Keratinocyte (primary cell): ENCODE data around the gene E2F1. TPM values are rescaled to one million over a fixed set of nuclear protein-coding genes. Genes with fewer than 3 reads are reported as not detected.

ENCODE experiments used
- DNase-seq: peaks from one replicate; pipeline ENCODE4 v3.0.0-alpha.2; 2011; ENCODE audit warnings: low read depth, missing footprints, low spot score
- FAIRE-seq: peaks from 2 replicates; lab custom pipeline; 2011; peaks lifted over from hg19 to GRCh38; lab: Jason Lieb, UNC
- H2AFZ ChIP-seq: 2 replicates; pipeline ENCODE4 v1.6.0; 2012; ENCODE audit warnings: low read length, control low read depth, inconsistent platforms; ENCODE audit not compliant: control insufficient read depth
- H3K27ac ChIP-seq: 2 replicates; pipeline ENCODE4 v1.5.1; 2011; ENCODE audit warnings: low read length; ENCODE audit not compliant: control insufficient read depth, insufficient read depth
- H3K27me3 ChIP-seq: 3 replicates; pipeline ENCODE4 v1.6.0; 2011; ENCODE audit warnings: low read length; ENCODE audit not compliant: control insufficient read depth, insufficient read depth; ENCODE audit errors: extremely low read depth
- H3K36me3 ChIP-seq, 2 experiments: 2 replicates in 1 of 2; 3 replicates in 1 of 2; pipeline ENCODE4 v1.5.1; 2011; ENCODE audit warnings: low read length in 2 of 2, mild to moderate bottlenecking in 1 of 2; ENCODE audit not compliant: control insufficient read depth in 2 of 2, insufficient read depth in 2 of 2; ENCODE audit errors: extremely low read depth in 1 of 2
- H3K4me1 ChIP-seq: 3 replicates; pipeline ENCODE4 v1.5.1; 2011; ENCODE audit warnings: low read length; ENCODE audit not compliant: control insufficient read depth, insufficient read depth; ENCODE audit errors: extremely low read depth
- H3K4me2 ChIP-seq: 3 replicates; pipeline ENCODE4 v1.6.0; 2011; ENCODE audit warnings: low read depth, low read length; ENCODE audit not compliant: control insufficient read depth, insufficient read depth; ENCODE audit errors: extremely low read depth
- H3K4me3 ChIP-seq, 3 experiments: fragments of 200-600 bp in 1 of 3; sonication (generic) in 1 of 3; 2 replicates in 2 of 3; 3 replicates in 1 of 3; pipeline ENCODE4 v1.5.1; 2011 to 2016; ENCODE audit warnings: low read length in 3 of 3, mild to moderate bottlenecking in 3 of 3, control low read depth in 2 of 3, inconsistent platforms in 1 of 3, low read depth in 1 of 3, mixed read lengths in 1 of 3, mixed run types in 1 of 3, moderate library complexity in 1 of 3; ENCODE audit not compliant: control insufficient read depth in 2 of 3, insufficient read depth in 2 of 3; ENCODE audit errors: extremely low read depth in 1 of 3
- H3K79me2 ChIP-seq: 2 replicates; pipeline ENCODE4 v1.6.0; 2012; ENCODE audit warnings: low read length; ENCODE audit not compliant: control insufficient read depth, insufficient read depth
- H3K9ac ChIP-seq: 3 replicates; pipeline ENCODE4 v1.6.0; 2011; ENCODE audit warnings: low read length; ENCODE audit not compliant: control insufficient read depth, insufficient read depth; ENCODE audit errors: extremely low read depth
- H3K9me1 ChIP-seq: 3 replicates; pipeline ENCODE4 v1.6.0; 2011; ENCODE audit warnings: low read length; ENCODE audit not compliant: control insufficient read depth, insufficient read depth; ENCODE audit errors: extremely low read depth
- H3K9me3 ChIP-seq: 2 replicates; pipeline ENCODE4 v1.5.1; 2012; ENCODE audit warnings: low read depth, low read length; ENCODE audit not compliant: control insufficient read depth
- H4K20me1 ChIP-seq: 3 replicates; pipeline ENCODE4 v1.6.0; 2011; ENCODE audit warnings: low read length; ENCODE audit not compliant: control insufficient read depth, insufficient read depth; ENCODE audit errors: extremely low read depth
- EZH2 ChIP-seq: IDR thresholded peaks from one replicate; pipeline ENCODE4 v1.6.1; 2012; ENCODE audit warnings: inconsistent platforms, mild to moderate bottlenecking, low read length, moderate library complexity
- dilution Hi-C: fragments of 300-500 bp; cut with MboI; formaldehyde crosslinking; loops from one replicate; pipeline ENCODE4 v1.7.0; 2020; ENCODE audit warnings: low sequenced_read_pairs; ENCODE audit not compliant: extremely low pct_ligation_motif_present
- polyA plus RNA-seq, 5 experiments: library from polyadenylated mRNA; depleted of rRNA in 3 of 5; stranded (reverse) in 3 of 5; stranded (forward) in 1 of 5; unstranded in 1 of 5; fragments of >200 nt; gene quantifications; 1 replicate in 1 of 5; 2 replicates in 3 of 5; 3 replicates in 1 of 5; pipeline versions ENCODE4 v1.2.1 to v1.2.3, GENCODE V29; 2011 to 2012; ENCODE audit warnings: missing spikeins in 2 of 5, low read depth in 1 of 5, low replicate concordance in 1 of 5
- TF ChIP-seq, protein P1 (sequence below), 3 experiments: IDR thresholded peaks in 1 of 3; conservative IDR thresholded peaks in 1 of 3; optimal IDR thresholded peaks in 1 of 3; 2 replicates in 2 of 3; 3 replicates in 1 of 3; pipeline versions ENCODE3 to v1.5.1; 2011; ENCODE audit warnings: low read length in 3 of 3, mild to moderate bottlenecking in 3 of 3, moderate library complexity in 2 of 3, control low read depth in 1 of 3, inconsistent platforms in 1 of 3; ENCODE audit not compliant: insufficient read depth in 2 of 3; ENCODE audit errors: extremely low read depth in 1 of 3

The E2F1 gene
- polyA plus RNA-seq, 1 donor (not counting 4 experiments of a cell fraction or from before 2014, with no cell fraction given), result 2.8 TPM

- Histone ChIP-seq H3K4me1 (peaks cover 21% of the 10 kb centered on the region), H3K4me2 (no peak overlapping the region), H2AFZ (no peak overlapping the region), H3K36me3 (no peaks in the 10 kb centered on the region), H3K9me1 (peaks cover 3% of the 10 kb centered on the region), H3K9me3 (no peaks in the 10 kb centered on the region), H4K20me1 (peaks cover under 1% of the 10 kb centered on the region), H3K27ac (no peak overlapping the region), H3K27me3 (no peaks in the 10 kb centered on the region), H3K79me2 (no peaks in the 10 kb centered on the region), H3K4me3 (no peak overlapping the region), H3K9ac (no peak overlapping the region)
- no peak for FAIRE-seq
- dilution Hi-C loops, result no loop called here
- no peak for TF ChIP-seq EZH2
- TF ChIP-seq, protein P1, sequence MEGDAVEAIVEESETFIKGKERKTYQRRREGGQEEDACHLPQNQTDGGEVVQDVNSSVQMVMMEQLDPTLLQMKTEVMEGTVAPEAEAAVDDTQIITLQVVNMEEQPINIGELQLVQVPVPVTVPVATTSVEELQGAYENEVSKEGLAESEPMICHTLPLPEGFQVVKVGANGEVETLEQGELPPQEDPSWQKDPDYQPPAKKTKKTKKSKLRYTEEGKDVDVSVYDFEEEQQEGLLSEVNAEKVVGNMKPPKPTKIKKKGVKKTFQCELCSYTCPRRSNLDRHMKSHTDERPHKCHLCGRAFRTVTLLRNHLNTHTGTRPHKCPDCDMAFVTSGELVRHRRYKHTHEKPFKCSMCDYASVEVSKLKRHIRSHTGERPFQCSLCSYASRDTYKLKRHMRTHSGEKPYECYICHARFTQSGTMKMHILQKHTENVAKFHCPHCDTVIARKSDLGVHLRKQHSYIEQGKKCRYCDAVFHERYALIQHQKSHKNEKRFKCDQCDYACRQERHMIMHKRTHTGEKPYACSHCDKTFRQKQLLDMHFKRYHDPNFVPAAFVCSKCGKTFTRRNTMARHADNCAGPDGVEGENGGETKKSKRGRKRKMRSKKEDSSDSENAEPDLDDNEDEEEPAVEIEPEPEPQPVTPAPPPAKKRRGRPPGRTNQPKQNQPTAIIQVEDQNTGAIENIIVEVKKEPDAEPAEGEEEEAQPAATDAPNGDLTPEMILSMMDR (optimal IDR thresholded peaks at IDR 0.05 in 1 of 3, IDR thresholded peaks at IDR 0.05 in 1 of 3, conservative IDR thresholded peaks at IDR 0.05 in 1 of 3; ENCODE audit: extremely low read depth in 1 of 3, insufficient read depth in 2 of 3, low read length in 3 of 3), result peak; percentile 77 to 84 (median 81)
- no peak for DNase-seq
These were observed 32.8 kb downstream of the E2F1 start for GRCh38 chr20:33653218-33653899.

GRCh38 chr20:33651562-33652048 lies 34.6 kb downstream of the E2F1 start:
- Histone ChIP-seq H3K36me3 (no peaks in the 10 kb centered on the region), H3K27me3 (no peaks in the 10 kb centered on the region), H3K4me1 (peaks cover 35% of the 10 kb centered on the region), H3K4me3 (no peak overlapping the region), H4K20me1 (peaks cover 3% of the 10 kb centered on the region), H3K27ac (no peak overlapping the region), H3K9me1 (peaks cover 7% of the 10 kb centered on the region), H3K9me3 (no peaks in the 10 kb centered on the region), H3K9ac (no peak overlapping the region), H3K4me2 (no peak overlapping the region), H2AFZ (no peak overlapping the region), H3K79me2 (no peaks in the 10 kb centered on the region)
- DNase-seq (no peak), FAIRE-seq (no peak)
- dilution Hi-C loops, result no loop called here
- TF ChIP-seq, protein P1 (optimal IDR thresholded peaks at IDR 0.05 in 1 of 3, IDR thresholded peaks at IDR 0.05 in 1 of 3, conservative IDR thresholded peaks at IDR 0.05 in 1 of 3; ENCODE audit: extremely low read depth in 1 of 3, insufficient read depth in 2 of 3, low read length in 3 of 3), result no peak
- no peak for TF ChIP-seq EZH2
